ENCODE results near the gene BIRC2. TPM values are rescaled to one million over a fixed set of nuclear protein-coding genes. Genes with fewer than 3 reads are reported as not detected.
A peak's percentile ranks its signal among the peaks of the same experiment; 100 is the strongest.

Gene BIRC2
- total RNA-seq, 1 experiment from 2014 or later: 76.8 TPM

GRCh38 chr11:102414559-102414958, 67.5 kb downstream of the BIRC2 start:
- POLR2A ChIA-PET: no interaction called here
- in situ Hi-C loops (cut with HindIII; ENCODE audit: low pct_unique_long_range_greater_than_20kb, low sequenced_read_pairs): no loop called here
- H3K27ac ChIP-seq (ENCODE audit: low read length): no peak overlapping the region; the same call in 1 of the 2 replicates
- CTCF ChIA-PET: no interaction called here
- H3K27me3 ChIP-seq (ENCODE audit: control insufficient read depth, insufficient read depth, low read length): no peaks in the 10 kb centered on the region
- DNase-seq (ENCODE audit: low read depth, low spot score) (no peak), ATAC-seq (no peak)
- H3K4me1 ChIP-seq (ENCODE audit: control insufficient read depth, insufficient read depth, low read length): peaks cover 24% of the 10 kb centered on the region
- TF ChIP-seq, protein P1, sequence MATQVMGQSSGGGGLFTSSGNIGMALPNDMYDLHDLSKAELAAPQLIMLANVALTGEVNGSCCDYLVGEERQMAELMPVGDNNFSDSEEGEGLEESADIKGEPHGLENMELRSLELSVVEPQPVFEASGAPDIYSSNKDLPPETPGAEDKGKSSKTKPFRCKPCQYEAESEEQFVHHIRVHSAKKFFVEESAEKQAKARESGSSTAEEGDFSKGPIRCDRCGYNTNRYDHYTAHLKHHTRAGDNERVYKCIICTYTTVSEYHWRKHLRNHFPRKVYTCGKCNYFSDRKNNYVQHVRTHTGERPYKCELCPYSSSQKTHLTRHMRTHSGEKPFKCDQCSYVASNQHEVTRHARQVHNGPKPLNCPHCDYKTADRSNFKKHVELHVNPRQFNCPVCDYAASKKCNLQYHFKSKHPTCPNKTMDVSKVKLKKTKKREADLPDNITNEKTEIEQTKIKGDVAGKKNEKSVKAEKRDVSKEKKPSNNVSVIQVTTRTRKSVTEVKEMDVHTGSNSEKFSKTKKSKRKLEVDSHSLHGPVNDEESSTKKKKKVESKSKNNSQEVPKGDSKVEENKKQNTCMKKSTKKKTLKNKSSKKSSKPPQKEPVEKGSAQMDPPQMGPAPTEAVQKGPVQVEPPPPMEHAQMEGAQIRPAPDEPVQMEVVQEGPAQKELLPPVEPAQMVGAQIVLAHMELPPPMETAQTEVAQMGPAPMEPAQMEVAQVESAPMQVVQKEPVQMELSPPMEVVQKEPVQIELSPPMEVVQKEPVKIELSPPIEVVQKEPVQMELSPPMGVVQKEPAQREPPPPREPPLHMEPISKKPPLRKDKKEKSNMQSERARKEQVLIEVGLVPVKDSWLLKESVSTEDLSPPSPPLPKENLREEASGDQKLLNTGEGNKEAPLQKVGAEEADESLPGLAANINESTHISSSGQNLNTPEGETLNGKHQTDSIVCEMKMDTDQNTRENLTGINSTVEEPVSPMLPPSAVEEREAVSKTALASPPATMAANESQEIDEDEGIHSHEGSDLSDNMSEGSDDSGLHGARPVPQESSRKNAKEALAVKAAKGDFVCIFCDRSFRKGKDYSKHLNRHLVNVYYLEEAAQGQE (IDR thresholded peaks at IDR 0.05; ENCODE audit: insufficient read depth in 1 of 2, low read depth in 2 of 2, low read length in 1 of 2): no peak
- TF ChIP-seq POLR2AphosphoS5 (IDR thresholded peaks at IDR 0.05; ENCODE audit: low read depth, low read length) (no peak), TCF7L2 (IDR thresholded peaks at IDR 0.05; ENCODE audit: low read depth, low read length) (no peak), SIN3A (IDR thresholded peaks at IDR 0.05; ENCODE audit: borderline replicate concordance, insufficient read depth, low read depth, low read length) (no peak)
- TF ChIP-seq, protein P2, sequence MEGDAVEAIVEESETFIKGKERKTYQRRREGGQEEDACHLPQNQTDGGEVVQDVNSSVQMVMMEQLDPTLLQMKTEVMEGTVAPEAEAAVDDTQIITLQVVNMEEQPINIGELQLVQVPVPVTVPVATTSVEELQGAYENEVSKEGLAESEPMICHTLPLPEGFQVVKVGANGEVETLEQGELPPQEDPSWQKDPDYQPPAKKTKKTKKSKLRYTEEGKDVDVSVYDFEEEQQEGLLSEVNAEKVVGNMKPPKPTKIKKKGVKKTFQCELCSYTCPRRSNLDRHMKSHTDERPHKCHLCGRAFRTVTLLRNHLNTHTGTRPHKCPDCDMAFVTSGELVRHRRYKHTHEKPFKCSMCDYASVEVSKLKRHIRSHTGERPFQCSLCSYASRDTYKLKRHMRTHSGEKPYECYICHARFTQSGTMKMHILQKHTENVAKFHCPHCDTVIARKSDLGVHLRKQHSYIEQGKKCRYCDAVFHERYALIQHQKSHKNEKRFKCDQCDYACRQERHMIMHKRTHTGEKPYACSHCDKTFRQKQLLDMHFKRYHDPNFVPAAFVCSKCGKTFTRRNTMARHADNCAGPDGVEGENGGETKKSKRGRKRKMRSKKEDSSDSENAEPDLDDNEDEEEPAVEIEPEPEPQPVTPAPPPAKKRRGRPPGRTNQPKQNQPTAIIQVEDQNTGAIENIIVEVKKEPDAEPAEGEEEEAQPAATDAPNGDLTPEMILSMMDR (IDR thresholded peaks at IDR 0.05): no peak
- intact Hi-C loops (cut with micrococcal nuclease; ENCODE audit: unreplicated experiment): loop anchor here (5.0 kb wide), 2 partner anchors 38 to 198 kb away; partner anchors contain the start of gene TMEM123
- BruUV-seq (replicated peaks): no TSS peak
- no peak overlapping the region for H3K4me3 ChIP-seq (ENCODE audit: low read depth in 2 of 2, low read length in 2 of 2)
- no peaks in the 10 kb centered on the region for H3K36me3 ChIP-seq (ENCODE audit: control insufficient read depth, insufficient read depth, low read length)
- H3K9me3 ChIP-seq (ENCODE audit: control insufficient read depth, insufficient read depth, low read depth, low read length): no peaks in the 10 kb centered on the region

- Histone ChIP-seq H3K27ac (ENCODE audit: low read length) (no peak overlapping the region), H3K4me1 (ENCODE audit: control insufficient read depth, insufficient read depth, low read length) (peaks cover 21% of the 10 kb centered on the region), H3K4me3 (ENCODE audit: low read depth in 2 of 2, low read length in 2 of 2) (no peak overlapping the region), H3K27me3 (ENCODE audit: control insufficient read depth, insufficient read depth, low read length) (no peaks in the 10 kb centered on the region), H3K36me3 (ENCODE audit: control insufficient read depth, insufficient read depth, low read length) (no peaks in the 10 kb centered on the region), H3K9me3 (ENCODE audit: control insufficient read depth, insufficient read depth, low read depth, low read length) (no peaks in the 10 kb centered on the region)
- in situ Hi-C loops (cut with HindIII; ENCODE audit: low pct_unique_long_range_greater_than_20kb, low sequenced_read_pairs) (no loop called here), intact Hi-C loops (cut with micrococcal nuclease; ENCODE audit: unreplicated experiment) (no loop called here)
- CTCF ChIA-PET: no interaction called here
- no peak for ATAC-seq
- no peak for DNase-seq (ENCODE audit: low read depth, low spot score)
- POLR2A ChIA-PET: no interaction called here
- TSS peak; percentile 1 for BruUV-seq (replicated peaks)
- no peak for TF ChIP-seq TCF7L2 (IDR thresholded peaks at IDR 0.05; ENCODE audit: low read depth, low read length)
- no peak for TF ChIP-seq SIN3A (IDR thresholded peaks at IDR 0.05; ENCODE audit: borderline replicate concordance, insufficient read depth, low read depth, low read length)
- TF ChIP-seq, protein P1 (IDR thresholded peaks at IDR 0.05; ENCODE audit: insufficient read depth in 1 of 2, low read depth in 2 of 2, low read length in 1 of 2): no peak
- TF ChIP-seq POLR2AphosphoS5 (IDR thresholded peaks at IDR 0.05; ENCODE audit: low read depth, low read length): no peak; the same call in 1 of the 2 replicates
- TF ChIP-seq, protein P2 (IDR thresholded peaks at IDR 0.05): no peak
Measured at GRCh38 chr11:102415304-102415916, 68.4 kb downstream of the BIRC2 start.
